HG02759 (cell line): Measurements from ENCODE around the gene HSD11B1.

Source experiments
- ATAC-seq: cut with Tn5 transposase; IDR thresholded peaks from one replicate; pipeline ENCODE4 v1.9.1; 2021; ENCODE audit warnings: mild to moderate bottlenecking, moderate library complexity; ENCODE audit not compliant: unreplicated experiment

Gene HSD11B1

GRCh38 chr1:209723756-209724693 is 19.4 kb downstream of the HSD11B1 start:
- no peak for ATAC-seq

DNA sequence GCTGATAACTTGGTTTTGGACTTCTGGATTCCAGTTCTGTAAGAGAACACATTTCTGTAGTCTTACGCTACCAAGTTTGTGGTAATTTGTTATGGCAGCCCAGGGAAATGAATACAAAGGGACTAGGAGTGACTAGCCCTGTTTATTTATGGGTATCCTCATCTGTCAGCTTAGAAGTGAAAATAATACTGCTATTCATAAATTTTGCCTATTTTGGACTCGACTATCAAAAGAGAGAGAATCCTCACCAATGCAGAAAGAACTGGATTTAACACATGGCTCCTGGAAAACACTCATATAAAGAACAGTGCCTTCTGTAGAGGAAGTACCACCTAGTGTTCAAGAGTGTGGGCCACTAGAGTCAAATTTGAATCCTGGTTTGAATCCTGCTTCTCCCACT is 22.6 kb downstream of the HSD11B1 start:
- ATAC-seq = no peak

DNA sequence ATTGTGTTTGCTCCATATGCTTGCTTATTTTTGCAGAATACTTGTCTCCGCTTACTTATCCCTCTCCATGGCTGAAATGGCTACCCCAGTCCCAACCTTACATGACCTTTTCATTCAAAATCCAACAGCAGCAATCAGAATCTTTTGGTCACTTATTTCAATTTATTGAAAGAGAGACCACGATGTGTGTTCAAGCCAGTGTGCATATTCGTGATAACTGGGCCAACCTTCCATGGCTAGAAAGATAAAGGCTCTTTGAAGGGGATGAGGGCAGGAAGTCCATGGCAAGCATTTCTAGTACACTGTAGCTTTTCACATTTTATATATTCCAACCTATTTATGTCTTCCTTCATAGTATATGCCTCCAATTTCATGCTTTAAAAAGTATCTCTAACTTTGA is 23.1 kb downstream of the HSD11B1 start:
- ATAC-seq = no peak

DNA sequence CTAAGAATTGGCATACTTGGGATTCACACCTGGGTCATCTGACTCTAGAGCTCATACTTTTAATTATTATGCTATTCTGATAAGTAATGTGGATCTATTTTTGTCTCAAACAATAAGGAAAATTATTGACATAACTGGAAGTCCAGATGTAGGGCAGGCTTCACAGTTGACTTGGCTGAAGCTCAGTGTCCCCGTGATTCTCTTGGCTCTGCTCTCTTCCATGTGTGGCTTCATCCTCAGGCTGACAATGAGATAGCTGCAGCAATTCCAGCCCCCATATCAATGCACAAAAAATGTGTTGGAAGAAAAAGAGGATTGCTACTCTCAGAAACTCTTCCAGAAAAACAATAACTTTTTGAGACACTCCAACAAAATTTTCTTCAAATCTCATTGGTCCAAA is 23.8 kb downstream of the HSD11B1 start:
- ATAC-seq = no peak

- ATAC-seq = no peak
Observed at GRCh38 chr1:209729436-209729835, 24.8 kb downstream of the HSD11B1 start.

DNA sequence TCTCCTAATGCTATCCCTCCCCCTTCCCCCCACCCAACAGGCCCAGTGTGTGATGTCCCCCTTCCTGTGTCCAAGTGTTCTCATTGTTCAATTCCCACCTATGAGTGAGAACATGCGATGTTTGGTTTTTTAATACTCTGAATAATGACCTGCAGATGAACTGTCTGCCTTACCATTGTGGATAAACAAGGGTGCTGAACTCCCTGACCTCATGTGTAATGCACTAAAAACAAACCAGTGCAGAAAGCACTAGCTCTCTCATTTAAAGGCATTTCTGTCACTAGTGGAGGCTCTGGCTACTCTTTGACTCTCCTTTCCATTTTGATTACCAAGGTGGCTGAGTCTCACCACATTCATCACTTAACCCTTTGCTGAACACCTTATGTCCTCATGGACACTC is 28.1 kb downstream of the HSD11B1 start:
- no peak for ATAC-seq

GRCh38 chr1:209733409-209734192 is 29.0 kb downstream of the HSD11B1 start:
- ATAC-seq = no peak

DNA sequence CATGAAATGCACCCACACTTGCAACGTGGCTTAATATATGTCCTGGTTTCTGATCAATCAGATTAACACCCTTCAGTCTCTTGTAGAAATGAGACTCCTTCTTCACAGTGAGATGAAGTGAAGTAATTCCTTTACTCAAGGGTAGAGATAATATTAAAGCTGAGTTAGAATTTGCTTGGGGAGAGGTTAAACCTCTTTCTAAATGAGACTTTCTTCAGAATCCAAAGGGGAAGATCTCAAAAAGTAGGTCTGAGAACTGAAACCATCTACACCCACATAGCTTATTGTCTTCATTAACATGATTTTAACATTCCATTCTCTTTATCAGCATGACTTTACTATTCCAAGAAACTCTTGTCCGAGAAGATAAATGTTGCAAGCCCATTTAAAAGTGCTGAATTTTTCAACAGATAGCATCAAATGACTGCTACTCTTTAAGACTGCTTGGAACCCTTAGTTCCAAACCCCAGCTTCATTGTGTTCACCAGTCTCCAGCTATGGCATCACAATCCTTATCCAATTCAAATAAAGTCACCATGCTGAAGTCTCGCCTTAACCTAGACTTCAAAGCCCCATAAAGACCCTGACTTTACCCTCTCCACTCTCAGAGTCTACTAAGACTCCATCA is 32.0 kb downstream of the HSD11B1 start:
- ATAC-seq = no peak

GRCh38 chr1:209737118-209737505 is 32.5 kb downstream of the HSD11B1 start:
- no peak for ATAC-seq

- no peak for ATAC-seq
Observed at GRCh38 chr1:209738270-209738669, 33.6 kb downstream of the HSD11B1 start.

DNA sequence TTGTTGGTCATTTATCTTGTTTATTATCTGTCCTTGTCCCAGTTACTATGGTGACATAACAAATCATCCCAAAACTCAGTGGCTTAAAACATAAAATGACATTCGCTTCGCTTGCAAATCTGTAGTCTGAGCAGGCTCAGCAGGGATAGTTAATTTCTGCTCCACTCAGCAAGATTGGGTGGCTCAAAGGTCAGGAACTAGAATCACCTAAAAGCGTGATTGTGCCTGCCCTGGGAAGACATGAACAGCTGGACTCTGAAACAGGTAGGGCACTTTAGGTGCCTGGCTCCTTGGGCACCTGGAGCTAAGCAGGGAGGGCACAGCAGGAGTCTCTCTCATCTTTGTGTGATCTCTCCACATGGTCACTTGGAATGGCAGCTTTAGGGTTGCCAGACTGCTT is 36.5 kb downstream of the HSD11B1 start:
- no peak for ATAC-seq

- no peak for ATAC-seq
Observed at GRCh38 chr1:209741889-209742288, 37.2 kb downstream of the HSD11B1 start.

- no peak for ATAC-seq
Observed at GRCh38 chr1:209742409-209743144, 37.9 kb downstream of the HSD11B1 start.

GRCh38 chr1:209743145-209743482 is 38.5 kb downstream of the HSD11B1 start:
- ATAC-seq = no peak

DNA sequence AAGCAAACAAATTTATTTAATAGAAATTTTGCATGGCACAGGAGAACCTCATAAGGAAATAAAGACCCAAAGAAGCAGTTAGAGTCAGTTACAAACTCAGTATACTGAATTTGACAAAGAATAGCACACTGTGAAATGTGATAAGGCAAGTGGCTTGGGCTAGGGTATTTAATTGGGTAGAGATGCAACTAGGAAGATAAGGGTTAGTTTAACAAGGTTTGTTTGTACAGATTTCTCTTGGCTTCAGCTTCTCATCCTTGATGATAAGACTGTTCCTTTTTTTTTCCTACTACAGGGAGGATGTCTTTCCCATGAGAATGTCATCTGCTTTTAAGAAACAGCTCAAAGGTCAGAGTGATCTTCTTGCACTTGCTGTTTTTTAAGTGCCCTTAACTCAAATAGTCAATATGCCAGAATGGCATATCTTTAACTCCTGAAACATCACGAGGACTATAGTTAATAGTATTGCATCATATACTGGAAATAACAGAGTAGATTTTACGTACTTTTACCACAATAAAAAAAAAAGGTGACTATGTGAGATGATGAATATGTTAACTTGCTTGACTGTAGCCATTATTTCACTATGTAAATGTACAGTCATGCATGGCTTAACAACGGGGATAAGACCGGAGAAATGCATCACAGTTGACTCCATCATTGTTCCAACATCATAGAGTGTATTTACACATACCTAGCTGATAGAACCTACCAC is 42.0 kb downstream of the HSD11B1 start:
- no peak for ATAC-seq

DNA sequence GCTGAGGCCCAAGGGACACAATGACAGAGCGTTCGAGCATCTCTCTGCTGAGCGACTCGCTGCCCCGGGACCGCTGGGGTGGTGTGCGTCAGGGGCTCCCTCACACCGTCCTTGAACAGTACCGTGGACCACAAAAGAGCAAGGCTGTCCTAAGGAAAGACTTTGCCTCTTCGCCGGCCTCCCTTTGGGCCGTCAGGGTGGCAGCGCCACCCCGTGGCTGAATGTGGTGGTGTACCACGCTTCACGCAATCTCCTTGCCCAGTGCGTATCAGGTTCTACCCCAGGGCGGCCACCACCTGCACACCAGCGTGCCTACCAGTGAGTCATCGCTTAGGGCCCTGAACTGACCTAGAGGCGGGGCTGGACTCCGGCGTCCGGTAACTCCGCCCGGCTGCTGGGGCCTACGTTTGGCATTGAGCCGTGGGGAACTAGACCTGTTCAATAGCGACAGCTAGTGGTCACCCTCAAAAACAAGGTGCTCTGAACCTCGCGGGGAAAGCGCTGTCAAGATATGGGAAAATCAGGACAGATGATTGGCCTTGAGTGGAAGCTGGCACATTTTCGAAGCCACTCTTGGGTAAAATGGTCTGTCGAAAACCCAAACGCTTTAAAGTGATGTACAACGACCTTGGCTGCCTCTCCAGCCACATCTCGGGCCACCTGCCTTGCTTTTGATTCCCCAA is 43.1 kb downstream of the HSD11B1 start:
- ATAC-seq = peak; percentile 77

DNA sequence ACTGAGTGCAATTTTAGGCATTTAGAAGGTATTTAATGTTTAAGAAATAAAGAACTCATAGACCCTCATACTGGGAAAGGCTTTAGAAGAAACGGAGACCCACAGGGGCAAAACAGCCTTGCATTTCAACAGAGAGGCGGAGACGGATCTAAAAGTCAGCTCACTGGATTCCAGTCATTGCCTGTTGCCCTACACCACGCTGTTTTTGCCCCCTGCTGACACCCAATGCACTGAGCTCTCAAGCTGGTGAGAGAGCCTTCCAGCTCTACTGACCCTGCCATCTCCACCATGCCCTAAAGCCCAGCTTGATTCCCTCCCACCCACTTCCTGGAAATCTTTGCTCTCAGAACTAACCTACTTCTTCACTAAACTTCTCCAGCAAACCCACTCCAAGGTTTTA is 44.0 kb downstream of the HSD11B1 start:
- no peak for ATAC-seq

GRCh38 chr1:209749205-209749604 is 44.6 kb downstream of the HSD11B1 start:
- no peak for ATAC-seq

DNA sequence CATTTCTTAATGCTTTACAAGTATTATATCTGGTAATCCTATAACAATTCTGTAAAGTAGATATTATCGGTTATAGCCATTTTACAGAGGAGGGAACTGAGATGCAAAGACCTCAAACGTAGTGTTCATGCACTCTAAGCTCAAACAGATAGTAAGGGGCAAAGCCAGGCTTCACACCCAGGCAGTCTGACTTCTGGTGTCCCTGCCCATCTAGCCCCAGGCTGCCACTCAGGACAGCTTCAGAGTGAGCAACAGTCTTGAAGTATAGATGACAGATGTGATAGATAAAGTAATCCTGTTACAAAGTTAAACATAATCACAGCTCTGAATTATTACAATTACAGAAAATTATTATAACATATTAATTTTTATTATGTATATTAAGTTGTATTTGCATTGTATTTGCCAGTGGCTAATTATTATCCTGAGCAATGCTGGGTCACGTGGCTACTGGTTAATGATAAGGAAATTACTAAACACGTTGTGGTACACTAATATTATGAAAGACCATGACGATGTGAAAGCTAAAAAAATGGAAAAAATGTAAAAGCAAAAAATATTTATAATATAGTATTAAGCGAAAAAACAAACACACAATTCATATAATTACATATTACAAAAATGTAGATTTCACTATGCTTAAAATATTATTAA is 45.2 kb downstream of the HSD11B1 start:
- ATAC-seq = no peak
